Effector CD4-positive, alpha-beta T cell (primary cell): ENCODE data around the gene EXOC6.
A peak's percentile ranks its signal among the peaks of the same experiment; 100 is the strongest.

ENCODE experiments used
- DNase-seq: peaks from one replicate; pipeline ENCODE4 v3.0.0-alpha.2; 2020

The EXOC6 gene

DNA sequence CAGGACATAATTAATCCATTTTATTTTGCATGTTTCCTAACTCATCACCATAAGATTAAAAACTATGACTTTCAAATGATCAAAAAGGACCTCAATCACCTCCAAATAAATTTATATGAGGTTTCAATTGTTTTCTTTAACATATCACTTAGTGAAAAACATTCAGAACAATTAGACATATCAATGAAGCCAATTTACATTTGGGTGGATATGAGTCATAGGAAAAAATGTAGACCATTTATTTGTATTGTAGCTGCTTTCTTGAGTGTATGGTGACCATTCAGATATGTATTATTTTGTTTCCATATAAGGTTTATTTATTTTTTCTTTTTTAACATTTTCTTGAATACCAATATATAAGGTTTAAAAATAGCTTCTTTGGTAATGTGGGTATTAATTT is 13.3 kb upstream of the EXOC6 start:
- DNase-seq, result no peak

DNA sequence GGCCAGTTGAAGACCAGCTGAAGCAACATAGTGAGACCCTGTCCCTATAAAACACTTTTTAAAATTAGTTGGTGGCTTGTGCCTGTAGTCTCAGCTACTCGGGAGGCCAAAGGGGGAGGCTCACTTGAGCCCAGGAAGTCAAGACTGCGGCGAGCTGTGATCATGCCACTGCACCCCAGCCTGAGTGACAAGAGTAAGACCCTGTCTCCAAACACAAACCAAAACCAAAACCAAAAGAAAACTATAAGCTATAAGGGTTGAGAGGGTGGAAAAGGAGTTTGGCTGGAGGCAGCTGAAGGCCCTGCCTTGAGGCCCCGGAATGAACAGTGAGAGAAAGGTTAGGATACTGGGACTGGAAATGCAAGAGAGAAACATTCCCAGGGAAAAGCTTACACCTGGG is 10.9 kb upstream of the EXOC6 start:
- no peak for DNase-seq

DNA sequence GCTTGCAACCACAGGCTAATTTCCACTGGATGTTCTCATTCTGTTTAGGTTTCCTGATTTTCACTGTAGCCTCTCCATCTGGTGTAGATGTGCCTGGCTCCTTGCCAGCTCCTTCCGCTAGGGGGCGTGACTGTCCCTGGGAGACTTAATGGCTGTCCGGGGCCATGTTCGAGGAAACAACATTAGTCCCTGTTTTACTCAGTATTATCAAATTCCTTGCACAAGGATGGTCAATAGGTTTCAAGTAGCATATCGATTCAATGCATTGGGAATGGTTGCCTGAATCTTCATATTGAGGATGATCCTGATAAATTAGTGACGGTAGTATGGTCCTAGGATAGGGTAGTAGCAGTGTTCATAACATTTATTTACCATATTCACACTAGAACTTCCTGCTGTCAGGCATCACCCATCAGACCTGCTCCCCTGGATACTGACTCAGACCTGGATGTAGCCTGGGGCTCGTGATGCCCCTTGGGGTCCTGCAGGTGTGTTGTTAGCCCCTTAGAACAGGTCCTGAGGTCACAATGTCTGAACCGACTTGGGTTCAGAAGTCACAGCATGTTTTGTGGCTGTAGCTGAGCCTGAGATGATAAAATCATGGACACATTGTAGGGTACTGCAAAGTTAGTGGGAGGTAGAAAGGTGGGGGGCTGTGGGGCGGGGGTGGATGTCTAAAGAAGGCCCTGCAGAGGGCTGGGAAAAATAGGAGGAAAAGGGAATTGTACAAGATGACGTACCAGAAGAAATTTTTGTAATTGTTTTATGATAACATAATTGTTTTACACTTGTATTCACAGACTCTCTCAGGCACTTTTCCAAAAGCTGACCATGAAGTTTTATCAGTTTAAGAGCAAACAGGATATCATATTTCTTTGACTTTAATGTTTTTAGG is 8.9 kb upstream of the EXOC6 start:
- peak; percentile 19 for DNase-seq

DNA sequence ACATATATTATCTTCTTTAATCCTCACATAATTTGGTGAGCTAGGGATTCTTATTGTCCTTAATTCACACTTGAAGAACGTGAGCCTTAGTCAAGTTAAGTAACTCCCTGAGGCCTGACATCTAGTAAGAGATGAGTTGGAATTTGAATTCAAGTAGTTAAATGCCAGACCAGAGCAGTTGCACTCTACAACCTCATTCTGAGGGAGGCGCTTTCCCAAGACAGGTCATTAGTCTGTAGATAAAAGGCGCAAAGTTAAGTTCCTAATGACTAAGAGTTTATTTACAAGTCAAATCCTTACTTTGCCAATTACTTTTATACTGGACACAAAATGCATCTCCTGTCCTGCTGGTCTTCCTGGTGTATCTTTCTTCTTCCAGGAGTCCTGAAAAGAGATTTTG is 3.6 kb upstream of the EXOC6 start:
- no peak for DNase-seq

DNA sequence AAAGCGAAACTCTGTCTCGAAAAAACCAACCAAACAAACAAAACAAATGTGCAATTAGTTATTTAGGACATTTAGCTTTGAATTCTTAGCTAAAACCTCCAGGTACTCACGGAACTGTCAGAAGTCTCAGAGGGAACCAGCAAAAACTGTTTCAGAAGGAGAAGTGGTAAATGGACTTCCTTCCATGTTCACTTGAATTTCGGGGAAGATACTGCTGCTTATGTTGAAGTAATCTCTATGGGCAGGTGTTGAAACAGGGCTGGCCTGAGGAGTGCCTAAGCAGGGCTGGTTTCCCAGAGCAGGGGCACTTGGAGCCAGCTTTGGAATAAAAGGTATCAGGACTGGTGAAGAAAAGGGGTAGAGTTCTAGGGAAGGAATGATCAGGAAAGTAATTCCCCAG is 2.4 kb upstream of the EXOC6 start:
- no peak for DNase-seq

DNA sequence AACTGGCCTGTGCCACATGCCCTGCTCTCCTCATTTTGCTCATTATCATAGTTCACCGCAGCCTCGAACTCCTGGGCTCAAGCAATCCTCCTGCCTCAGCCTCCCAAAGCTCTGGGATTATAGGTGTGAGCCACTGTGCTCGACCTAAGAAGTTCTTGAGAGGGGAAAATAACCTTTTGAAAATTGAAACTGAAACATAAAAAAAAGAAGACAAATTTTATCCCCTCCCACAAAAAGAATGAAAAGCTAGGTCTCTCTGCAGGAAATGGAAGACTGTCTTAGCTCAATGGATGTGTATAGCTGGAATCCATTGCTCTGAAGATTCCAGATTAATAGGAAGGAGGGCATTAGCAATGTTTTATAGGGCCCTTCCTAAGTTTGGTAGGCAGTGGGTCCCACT is 2.0 kb upstream of the EXOC6 start:
- no peak for DNase-seq

DNA sequence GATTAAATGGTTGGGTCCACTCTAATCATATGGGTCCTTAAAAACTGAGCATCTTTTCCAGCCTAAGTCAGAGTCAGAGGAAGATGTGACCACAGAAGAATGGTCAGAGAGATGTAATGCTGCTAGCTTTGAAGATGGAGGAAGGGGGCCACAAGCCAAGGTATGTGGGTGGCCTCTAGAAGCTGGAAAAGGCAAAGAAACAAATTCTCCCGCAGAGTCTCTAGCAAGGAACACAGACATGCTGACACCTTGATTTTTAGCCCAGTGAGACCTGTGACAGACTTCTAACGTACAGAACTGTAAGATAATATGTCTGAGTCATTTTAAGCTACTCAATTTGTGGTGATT is 1.5 kb upstream of the EXOC6 start:
- DNase-seq, result no peak

DNA sequence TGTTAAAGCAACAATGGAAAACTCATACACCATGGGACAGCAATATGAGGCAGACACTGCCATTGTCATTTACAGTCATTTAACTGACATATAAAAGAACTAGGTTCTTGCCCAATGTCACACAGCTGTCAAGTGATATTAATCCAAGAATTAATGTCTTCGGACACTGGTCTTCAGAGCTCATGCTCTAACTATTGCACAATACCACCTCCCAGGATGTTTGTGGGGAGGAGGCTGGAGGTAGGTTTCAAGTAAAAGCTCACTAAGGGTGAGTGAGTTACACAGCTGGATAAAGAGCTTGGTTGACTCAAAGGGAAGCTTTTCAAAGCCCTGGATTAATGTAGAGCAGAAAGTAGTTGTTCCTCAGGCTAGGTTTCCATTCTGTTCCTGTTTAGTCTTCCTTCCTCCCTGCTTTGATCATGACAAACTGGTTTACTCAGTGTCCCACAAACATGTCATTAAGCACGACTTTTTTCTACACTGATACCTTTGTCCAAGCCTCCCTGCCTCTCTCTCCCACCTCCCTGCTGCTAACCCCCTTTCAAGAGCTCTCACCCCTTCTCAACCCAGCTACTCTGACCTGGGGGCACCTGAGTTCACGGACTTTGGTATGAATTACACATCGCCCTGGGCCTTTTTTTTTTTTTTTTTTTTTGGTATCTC is 987 bp upstream of the EXOC6 start:
- no peak for DNase-seq

DNA sequence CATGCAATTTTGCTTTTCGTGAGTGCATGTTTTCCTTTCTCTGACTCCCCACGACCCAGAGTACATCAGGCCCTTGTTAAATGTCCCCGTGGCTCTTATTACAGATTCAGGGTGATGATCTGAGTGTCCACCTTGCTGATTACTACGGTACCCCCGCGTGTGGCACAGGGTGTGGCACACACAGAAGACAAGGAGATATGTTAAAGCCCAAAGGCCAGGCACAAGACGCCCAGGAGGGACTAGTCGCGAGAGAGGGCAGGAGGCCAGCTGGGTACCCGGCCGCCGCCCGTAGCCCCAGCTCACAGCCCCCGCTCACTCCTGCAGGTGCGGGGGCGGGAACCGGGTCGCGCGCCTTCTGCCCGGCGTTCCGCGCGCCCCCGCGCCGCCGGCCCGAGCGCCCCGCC is 281 bp upstream of the EXOC6 start:
- DNase-seq, result no peak

DNA sequence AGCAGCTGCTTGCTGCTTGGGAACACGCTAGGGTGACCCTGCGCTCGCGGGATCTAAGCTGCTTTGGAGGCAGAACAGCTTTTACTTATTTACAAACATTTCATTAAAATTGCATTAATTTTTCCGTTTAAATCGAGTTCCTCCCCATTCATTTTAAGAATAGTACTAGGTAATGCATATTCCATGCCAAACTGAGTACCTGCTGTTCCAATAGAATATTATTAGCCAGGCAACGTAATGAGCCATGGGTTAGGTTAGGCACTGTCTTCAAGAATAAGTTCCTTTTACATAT is 860 bp downstream of the EXOC6 start:
- DNase-seq, result no peak

DNA sequence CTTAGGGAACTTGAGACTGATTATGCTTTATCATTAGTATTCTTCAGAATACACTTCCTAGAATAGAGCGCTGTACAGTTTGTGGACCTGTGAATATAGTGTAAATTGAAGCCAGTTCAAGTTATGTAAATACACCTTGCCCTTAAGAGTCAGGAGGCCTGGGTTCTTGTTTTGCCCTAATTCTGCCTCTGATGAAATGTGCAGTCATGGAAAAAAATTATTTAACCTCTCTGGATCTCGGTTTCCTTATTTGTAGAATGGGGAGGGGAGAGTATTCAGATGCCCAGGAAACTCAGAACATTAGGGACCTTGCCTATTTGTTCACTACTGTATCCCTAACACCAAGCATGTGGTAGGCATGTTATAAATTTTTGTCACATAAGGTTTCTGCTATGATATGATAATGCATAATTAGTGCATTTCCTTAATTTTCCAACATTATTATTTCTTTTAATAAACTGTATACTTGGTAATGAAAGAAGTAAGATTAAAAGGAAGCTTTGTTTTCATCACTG is 1.3 kb downstream of the EXOC6 start:
- no peak for DNase-seq

DNA sequence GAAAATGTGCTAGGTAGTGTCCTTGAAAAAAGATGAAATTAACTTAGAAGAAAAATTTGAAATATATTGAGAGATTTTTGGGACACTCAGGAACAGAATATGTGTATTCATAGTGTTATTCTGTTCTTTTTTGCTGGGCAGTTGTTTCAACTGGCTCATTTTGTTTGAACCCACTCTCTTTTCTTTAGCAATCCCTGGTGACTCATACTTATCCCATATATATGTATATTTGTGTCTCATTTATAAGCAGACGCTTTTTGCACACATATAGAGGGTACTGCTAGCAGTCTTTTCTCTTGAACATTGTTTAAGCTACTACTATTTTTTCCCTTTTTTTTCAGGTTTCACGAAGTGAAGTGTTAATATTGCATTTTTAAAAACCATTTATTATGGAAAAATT is 1.9 kb downstream of the EXOC6 start:
- no peak for DNase-seq

DNA sequence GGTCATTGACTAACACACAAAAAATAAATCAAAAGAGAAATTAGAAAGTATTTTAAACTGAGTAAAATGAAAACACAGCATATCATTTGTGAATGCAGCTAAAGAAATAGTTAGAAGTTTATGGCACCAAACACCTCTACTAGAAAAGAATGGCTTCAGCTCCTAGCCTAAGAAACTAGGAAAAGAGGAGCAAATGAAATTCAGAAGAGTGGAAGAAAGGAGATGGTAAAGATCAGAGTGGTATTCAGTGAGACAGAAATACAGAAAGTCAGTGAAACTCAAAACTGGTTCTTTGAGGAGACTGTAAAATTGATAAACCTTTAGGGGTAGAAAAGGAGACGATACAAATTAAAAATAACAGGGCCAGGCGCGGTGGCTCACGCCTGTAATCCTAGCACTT is 2.7 kb downstream of the EXOC6 start:
- DNase-seq, result no peak

DNA sequence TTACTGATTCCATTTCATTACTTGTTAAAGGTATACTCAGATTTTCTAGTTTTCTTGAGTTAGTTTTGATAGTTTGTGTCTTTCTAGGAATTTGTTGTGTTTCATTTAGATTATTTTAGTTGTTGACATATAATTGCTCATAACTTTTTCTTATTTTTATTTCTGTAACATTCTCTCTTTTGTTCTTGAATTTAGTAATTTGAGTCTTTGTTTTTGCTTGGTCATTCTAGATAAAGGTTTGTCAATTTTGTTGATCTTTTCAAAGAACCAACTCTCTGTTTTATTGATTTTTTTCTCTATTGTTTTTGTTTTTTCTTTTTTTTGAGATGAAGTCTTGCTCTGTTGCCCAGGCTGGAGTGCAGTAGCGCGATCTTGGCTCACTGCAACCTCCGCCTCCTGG is 7.2 kb downstream of the EXOC6 start:
- DNase-seq, result no peak

DNA sequence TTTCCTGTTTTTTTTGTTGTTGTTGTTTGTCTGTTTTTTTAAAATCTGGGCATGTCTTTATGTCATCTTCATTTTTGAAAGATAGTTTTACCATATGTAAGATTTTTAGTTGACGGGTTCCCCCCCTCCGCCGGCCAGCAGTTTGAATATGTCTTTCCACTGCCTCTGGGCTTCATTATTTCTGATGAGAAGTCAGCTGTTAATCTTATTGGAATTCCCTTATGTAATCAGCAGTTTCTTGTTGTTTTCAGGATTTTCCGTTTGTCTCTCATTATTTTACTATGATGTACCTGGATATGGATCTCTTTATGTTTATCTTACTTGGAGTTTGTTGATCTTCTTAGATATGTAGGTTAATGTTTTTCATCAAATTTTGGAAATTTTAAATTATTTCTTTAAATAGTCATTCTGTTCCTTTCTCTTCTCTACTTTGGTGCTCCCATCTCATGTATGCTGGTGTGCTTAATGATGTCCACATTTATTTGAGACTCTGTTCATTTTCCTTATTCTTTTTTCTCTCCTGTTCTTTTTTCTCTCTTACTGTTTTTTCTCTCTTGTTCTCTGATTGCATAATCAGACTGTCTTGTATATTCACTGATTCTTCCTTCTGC is 9.7 kb downstream of the EXOC6 start:
- no peak for DNase-seq

DNA sequence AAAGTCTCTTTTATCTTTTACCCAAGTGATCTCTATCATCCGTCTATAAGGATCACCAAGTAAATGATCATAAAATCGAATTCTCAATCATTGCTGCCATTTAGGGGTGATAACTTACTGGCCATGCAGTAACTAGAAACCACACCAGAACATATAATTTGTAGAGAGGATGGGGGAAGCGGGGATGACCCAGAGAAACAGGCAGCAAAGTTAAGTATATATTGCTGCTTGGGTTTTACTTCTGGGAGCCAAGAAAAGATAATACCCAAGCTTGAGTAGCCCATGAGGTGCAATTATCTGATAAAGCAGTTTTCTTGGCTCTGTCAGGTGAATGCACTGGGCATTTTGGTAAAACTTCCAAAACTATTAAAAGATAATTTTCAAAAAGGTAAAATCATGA is 18.9 kb downstream of the EXOC6 start:
- DNase-seq, result no peak

DNA sequence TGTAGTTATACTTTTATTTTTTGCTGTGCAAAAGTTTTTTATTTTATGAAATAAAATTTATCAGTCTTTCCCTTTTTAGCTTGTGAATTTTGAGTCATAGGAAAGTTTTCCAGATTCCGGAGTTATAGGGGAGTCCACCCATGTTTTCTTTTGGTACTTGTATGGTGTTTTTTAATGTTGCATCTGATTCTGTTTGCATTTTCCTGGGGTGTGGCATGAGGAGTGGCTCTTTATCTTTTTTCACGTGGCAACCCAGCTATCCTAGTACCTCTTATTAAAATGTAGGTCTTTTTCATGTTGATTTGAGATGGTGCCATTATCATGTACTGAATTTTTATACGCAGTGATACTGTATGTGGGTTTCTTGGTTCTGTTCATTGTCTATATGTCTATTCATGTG is 19.7 kb downstream of the EXOC6 start:
- DNase-seq, result no peak

DNA sequence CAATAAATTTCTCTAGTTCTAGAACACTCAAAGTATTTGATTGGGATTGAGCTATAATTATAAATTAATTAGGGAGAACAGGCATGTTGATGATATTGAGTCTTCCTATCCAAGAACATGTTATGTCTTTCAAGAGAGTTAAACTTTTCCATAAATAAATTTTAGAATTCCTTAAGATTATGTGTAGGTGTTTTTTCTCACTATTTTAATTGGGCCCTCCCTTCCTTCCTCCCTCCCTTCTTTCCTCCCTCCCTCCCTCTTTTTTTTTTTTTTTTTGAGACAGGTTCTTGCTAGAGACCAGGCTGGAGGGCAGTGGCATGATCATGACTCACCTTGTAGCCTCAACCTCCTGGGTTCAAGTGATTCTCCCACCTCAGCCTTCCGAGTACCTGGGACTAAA is 20.2 kb downstream of the EXOC6 start:
- DNase-seq, result no peak

DNA sequence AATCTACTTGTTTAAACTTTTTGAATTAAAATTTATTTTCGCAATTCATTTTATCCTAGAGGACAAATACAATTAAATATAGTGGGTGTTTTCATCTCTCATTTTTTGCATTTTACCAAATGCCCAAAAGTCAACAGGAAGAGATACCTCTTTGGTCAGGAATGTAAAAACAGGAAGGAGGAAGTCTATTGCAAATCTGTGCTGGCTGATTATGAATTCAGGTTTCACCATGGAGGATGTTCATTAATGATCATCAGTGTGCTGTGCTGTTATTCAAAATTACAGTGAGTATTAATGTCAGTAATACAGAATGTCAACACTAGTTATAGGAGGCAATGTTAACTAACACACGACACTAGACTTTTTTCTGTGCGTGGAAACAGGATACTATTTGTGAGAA is 24.7 kb downstream of the EXOC6 start:
- no peak for DNase-seq

DNA sequence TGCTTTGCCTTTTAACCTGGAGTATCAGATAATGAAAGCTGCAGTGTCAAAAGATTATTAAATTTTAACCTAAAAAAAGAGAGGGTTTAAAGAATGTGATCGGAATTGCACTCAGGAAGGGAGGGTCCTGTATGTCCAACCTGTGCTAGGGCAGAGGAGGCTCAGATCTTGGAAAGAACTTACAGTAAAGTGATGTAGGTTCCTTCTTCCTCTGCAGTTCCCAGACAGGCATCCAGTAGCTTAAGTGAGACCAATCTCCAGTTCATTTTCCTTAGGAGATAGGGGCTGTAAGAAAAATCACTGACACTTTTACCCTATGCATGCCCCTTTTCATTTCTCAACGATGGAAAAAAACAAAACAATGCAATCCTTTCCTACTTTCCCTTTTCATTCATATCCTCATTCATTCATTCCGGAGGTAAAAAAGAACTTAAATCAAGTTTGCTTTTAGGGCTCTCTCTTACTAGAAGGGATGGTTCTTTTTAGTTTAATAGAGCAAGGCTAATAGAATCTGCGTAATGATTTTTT is 28.3 kb downstream of the EXOC6 start:
- DNase-seq, result no peak

DNA sequence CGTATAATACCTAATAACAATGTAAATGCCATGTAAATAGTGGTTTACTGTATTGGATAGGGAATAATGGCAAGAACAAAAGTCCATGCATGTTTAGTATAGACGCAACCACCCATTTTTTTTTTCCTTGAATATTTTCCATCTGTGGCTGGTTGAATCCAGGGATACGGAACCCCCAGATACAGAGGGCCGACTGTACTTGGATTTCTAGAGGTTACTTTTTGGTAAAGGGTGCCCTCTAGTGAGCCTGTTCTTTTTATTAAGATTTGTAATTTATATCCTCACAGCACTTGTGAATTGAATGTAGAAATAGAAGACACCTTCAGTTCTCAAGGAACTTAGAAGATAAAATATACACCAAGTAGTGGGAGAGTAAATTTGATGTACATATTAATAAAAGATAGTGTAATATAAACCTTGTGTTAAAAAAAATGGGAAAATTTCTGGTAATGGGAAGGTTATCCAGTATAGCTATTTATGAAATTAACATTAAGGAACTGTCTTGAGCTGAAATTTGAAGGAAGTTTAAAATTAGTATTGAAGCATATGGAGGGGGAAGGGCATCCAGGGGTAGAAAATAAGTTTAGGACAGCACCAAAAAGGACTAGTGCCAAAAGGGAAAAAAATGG is 32.0 kb downstream of the EXOC6 start:
- DNase-seq, result no peak

DNA sequence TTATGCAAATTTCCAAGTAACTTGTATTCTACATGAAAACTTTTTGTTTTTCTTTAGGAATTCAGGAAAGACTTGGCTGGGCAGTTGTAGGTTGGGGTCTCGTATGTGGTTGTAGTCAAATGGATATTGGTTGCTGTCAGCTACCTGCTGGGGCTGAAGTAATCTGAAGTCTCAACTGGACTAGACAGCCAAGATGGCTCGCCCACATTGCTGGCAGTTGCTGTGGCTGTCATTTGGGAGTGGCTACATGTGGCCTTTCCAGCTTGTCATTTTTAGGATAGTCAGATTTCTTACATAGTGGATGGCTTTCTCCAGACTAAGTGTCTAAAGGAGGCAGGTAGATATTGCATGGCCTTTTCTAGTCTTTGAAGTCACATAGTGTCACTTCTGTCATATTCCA is 32.6 kb downstream of the EXOC6 start:
- DNase-seq, result no peak

DNA sequence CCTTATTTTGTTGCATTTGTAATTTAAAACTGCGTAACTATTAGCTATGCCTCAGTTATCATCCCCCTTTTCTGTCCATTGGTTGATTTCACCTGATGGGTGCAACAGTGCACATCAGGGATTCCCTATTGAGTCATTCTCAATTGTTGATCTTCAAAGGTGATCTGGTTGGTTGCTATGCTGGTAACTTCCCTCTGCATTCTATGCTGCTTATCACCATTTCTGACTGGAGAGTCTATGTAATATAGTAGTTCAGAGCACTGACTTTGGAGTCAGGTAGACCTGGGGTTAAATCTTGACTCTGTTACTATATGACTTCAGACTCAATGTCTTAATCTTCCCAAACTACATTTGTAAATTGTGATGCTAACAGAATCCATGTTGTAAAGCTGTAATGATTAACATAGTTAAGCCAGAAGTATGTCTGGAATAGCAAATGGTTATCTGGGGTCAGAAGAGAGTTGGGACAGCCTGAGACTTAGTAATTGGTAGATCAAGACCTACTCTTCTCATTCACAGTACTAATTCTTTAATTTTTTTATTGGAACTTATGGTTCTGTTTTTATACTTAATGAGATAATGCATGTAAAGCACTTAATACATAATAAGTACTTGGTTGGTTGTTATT is 38.1 kb downstream of the EXOC6 start:
- no peak for DNase-seq
